Measurements from ENCODE around the gene BMP2K.
"Not testable (repeated sequence)": the region's sequence is repeated elsewhere in the genome, so short reads cannot be mapped to it uniquely, and the experiment has no call there.

The BMP2K gene

DNA sequence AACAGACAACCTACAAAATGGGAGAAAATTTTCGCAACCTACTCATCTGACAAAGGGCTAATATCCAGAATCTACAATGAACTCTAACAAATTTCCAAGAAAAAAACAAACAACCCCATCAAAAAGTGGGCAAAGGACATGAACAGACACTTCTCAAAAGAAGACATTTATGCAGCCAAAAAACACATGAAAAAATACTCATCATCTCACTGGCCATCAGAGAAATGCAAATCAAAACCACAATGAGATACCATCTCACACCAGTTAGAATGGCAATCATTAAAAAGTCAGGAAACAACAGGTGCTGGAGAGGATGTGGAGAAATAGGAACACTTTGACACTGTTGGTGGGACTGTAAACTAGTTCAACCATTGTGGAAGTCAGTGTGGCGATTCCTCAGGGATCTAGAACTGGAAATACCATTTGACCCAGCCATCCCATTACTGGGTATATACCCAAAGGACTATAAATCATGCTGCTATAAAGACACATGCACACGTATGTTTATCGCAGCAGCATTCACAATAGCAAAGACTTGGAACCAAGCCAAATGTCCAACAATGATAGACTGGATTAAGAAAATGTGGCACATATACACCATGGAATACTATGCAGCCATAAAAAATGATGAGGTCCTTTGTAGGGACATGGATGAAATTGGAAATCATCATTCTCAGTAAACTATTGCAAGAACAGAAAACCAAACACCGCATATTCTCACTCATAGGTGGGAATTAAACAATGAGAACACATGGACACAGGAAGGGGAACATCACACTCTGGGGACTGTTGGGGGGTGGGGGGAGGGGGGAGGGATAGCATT, 19.7 kb downstream of the BMP2K start:
- DNase-seq: not testable (repeated sequence)

DNA sequence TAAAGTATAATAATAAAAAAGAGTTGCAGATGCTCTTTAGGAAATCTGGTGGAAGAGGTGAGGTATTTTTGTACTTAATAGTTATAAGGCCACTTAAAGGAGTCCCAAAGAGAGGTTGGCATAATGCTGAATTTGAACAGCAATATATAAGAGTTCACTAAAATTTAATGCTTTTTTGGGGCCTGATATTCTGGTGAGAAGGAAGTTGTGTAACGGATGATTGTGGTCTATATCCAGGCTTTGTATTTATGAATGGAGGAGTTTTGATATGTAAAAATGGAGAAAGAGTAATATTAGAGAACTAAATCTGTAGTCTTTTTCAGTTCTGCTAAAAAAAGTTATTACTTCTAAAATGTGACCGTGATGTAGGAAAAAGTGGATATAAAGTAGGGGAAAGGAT, 20.4 kb downstream of the BMP2K start:
- DNase-seq: no peak

DNA sequence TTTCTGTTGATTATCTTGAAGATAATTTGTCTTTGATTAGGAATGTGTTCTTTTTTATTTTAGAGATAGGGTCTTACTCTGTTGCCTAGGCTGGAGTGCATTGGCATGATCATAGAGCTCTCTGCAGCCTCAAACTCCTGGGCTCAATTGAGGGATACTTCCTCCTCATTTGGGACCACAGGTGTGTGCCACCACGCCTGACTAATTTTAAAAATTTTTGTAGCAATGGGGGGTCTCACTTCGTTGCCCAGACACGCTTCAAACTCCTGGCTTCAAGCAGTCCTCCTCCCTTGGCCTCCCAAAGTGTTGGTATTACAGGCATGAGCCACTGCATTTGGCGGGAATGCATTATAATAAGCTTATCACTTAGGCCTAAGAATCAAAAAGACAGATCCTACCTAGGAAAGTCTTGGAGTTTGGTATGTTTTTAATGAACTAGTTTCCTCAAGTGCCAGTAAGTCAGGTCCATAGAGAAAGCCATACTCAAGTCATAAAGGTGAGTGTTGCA, 21.7 kb downstream of the BMP2K start:
- DNase-seq: no peak

DNA sequence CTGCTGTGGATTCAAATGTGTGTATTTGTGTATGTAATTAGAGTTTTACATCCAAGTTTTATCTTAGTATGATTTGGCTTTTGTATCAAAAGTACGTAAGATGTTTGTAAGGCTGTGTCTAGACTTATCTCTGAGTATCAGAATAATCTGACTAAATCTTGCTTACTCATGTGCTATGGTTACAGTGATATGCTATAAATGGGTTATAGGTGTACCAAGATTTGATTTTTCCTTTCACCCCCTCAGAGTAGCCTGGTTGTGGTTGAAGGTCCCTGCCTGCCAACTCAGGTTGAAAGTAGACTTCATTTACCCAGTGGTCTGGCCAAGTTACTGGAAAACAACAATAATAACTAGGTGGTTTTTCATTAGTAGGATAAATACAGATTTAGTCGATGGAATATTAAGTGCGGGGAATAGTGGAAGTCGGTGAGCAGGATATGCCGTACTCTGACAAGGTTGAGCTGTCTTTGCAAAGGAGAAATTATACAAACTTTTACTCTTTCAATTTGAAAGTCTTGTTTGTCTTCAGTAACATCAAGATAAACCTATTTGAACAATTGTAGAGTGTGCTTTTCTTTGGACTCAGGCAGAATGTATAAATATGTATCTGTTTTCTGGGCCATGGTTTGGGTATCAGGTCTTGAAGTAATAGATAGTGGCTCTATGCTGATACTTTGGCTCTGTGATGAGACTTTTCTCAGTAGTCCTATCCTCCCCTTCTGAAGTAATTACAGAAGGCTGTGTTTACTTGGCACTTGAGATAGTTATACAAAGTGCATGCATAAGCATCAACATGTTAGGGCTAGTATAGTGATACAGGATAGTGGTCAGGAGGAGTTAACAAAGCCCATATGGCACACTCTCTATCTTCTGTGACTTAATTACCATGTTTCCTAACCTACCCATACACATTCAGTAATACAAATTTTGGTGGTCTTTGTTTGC, 23.7 kb downstream of the BMP2K start:
- no peak for DNase-seq

DNA sequence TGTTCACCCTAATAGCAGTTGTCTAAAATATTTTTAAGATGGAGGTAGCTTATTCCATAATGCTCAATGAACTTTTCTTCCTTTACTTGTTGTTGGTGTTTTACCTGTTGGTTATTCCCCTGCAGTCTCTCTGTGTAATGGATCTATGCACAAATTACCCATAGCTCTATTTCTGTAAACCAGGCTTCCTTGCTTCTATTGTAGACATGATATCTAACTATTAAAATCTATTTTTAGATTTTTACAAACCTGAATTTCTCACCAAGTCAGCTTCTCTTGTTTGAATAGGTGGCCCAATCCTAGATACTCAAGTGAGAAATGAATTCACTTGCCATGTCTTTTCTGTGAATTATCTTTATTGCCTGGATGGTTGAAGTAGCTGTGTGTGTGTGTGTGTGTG, 24.8 kb downstream of the BMP2K start:
- no peak for DNase-seq

DNA sequence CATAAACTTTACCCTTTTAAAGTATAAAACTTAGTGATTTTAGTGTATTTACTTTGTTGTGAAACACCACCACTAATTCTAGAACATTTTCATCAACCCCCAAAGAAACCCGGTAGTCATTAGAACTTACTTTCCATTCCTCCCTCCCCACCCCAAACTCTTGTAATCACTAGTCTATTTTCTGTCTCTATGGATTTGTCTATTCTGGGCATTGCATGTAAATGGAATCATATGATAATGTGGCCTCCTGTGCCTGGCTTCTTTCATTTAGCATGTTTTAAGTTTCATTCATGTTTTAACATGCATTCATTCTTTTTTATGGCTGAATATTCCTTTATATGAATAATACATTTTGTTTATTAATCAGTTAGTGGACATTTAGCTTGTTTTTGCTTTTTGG, 27.8 kb downstream of the BMP2K start:
- DNase-seq: no peak

DNA sequence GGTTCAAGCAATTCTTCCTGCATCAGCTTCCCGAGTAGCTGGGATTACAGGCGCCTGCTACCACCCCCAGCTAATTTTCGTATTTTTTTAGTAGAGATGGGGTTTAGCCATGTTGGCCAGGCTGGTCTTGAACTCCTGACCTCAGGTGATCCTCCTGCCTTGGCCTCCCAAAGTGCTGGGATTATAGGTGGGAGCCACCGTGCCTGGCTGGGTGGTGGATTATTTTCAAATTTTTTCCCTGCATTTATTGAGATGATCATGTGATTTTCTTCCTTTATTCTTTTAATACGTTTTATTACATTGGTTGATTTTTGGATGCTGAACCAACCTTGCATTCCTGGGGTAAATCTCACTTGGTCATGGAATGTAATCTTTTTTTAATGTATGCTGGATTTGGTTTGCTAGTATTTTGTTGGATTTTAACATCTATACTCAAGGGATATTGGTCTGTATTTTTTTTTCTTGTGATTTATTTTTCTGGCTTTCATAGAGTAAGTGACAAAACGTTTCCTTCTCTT, 30.9 kb downstream of the BMP2K start:
- no peak for DNase-seq

DNA sequence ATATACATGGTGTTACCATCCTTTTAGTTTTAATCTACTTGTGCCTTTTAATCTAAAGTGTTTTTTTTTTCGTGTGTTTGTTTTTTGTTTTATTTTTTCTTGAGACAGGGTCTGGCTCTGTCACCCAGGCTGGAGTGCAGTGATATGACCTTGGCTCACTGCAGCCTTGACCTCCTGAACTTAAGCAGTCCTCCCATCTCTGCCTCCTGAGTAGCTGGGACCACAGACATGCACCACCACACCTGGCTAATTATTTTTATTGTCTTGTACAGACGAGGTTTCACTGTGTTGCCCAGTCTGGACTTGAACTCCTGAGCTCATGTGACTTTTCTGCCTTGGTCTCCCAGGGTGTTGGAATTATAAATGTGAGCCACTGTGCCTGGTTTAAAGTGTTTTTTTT, 33.1 kb downstream of the BMP2K start:
- DNase-seq: no peak

DNA sequence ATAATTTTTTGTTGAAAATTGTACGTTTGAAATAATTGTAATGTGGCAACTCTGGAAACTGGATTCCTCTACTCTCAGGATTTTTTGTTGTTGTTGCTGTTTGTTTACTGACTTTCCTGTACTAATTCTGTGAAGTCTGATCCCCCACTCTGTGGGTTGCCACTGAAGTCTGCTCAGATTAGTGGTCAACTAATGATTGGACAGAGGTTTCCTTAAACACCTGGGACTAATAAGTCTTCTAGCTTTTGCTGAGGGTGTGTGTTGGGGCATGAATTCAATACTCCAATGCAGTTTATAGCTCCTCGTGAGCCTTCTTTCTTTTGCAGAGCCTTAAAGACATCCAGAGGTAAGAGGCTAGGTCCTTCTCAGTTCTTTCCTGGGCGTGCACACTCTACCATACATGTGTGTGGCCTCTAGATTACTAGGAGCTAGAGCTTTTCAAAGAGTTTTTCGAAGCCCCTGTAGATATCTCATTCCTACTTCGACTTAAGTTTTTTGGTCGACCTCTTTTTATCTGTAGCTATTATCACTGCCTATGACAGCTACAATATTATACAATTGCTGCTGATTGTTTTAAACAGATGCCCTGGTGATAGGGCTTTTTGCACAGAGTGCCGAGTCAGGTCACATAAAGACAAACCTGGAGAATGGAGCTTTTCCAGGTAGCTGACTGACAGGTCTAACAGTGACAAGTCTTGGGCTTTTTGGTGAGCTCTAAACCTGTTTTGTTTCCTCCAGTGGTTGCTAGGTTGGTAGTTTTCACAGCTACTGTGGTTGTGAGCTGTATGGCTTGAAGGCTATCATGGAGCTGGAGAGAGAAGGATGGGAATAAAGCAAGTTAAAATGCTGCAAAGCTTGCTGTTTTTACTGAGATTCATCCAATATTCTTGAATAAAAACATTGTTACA, 34.0 kb downstream of the BMP2K start:
- DNase-seq: no peak

DNA sequence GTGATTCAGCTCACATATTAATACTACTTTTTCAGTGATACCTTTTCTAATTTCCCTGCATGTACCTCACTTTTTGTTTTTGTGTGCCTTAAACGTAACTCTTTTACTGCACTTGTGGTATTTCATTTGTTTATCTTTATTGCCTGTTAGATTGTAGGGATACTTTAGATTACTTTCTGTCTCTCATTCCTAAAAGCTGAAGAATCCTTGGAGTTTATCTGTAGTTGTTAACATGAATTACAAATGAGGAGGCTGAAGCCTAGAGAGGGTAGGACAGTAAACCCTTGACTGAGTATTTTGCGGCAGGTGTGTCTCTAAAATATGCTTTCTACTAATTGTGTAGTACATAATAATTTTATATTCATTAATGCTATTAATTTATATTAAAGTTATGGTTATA, 34.9 kb downstream of the BMP2K start:
- DNase-seq: no peak

DNA sequence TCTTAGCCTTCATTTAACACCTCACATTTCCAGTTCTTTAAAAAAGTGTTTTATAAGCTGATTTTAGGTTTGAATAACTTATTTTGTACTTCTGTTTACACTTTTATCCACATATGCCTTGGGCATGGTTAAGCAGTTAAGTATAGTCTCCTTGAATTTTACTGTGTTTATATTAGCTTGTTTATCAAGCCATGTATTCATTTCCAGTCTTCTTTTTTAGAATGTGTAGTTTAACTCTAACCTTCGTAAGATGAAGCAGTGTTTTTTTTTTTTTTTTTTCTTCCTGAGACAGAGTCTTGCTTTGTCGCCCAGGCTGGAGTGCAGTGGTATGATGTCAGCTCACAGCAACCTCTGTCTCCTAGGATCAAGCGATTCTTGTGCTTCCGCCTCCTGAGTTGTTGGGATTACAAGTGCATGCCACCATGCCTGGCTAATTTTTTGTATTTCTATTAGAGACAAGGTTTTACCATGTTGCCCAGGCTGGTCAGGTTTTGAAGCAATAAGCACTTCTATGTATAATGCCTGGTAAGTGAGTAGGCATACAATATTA, 42.5 kb downstream of the BMP2K start:
- DNase-seq: no peak

DNA sequence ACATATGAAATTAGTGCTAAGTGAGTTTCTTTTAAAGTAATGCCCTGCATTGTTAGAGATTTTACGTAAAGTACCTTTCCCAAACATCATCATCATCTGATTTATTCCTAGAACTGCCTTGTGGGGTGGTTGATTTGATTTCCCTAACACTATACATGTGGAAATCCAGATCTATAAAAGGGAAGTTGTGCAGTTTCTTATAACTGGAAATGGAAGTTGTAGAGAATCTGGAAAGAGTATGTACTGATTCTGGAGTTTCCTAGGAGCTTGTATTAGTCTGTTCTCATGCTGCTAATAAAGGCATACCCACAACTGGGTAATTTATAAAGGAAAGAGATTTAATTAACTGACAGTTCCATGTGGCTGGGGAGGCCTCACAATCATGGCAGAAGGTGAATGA, 47.9 kb downstream of the BMP2K start:
- DNase-seq: no peak

DNA sequence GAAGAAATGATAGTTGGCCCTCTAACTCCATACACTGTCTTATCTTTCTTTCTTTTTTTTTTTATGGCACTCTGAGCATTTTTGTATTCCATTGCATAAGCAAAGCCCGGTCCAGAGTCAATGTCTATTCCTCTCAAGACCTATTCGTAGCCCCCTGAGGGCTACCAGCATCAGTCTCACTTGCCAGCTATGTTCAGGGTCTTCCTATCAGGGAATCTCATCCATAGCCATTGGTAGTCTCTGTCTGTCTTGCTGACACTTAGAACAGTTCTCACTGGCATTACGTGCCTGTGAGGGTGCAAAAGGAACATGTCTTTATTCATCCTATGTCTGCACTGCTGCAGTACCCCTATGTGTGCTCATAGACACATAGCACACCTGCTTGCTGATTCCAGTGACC, 51.0 kb downstream of the BMP2K start:
- DNase-seq: no peak

DNA sequence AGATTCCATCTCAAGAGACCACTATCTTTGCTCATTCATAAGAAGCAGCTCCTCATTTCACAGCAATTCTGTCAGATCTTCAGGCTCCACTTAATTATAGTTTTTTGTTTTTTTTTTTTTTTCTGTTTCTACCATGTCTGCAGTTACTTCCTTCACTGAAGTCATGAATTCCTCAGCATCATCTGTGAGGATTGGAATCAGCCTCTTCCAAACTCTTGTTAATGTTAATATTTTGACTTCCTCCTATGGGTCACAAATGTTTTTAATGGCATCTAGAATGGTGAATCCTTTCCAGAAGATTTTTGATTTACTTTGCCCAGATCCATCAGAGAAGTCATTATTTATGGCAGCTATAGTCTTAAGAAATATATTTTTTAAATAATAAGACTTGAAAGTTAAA, 53.1 kb downstream of the BMP2K start:
- DNase-seq: no peak

DNA sequence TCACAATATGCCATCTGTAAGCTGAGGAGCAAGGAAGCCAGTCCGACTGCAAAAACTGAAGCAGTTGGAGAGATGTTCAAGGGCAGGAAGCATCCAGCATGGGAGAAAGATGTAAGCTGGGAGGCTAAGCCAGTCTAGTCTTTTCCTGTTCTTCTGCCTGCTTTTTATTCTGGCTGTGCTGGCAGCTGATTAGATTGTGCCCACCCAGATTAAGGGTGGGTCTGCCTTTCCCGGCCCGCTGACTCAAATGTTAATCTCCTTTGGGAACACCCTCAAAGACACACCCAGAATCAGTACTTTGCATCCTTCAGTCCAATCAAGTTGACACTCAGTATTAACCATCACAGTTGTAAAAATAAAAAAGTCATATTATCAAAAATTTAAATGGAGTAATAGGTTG, 63.5 kb downstream of the BMP2K start:
- DNase-seq: not testable (repeated sequence)

DNA sequence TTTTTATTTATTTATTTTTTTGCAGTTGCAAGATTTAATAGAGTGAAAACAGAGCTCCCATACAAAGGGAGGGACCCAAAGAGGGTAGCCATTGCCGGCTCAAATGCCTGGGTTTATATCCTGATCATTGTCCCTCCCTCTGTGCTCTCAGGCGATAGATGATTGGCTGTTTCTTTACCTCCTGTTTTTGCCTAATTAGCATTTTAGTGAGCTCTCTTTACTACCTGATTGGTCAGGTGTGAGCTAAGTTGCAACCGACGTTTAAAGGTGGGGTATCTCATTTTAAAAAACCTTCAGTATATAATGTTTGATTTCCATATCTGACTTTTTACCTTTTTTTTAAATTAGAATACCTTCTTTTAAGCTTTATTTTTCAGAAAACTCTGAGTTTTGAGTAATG, 64.1 kb downstream of the BMP2K start:
- DNase-seq: not testable (repeated sequence)

DNA sequence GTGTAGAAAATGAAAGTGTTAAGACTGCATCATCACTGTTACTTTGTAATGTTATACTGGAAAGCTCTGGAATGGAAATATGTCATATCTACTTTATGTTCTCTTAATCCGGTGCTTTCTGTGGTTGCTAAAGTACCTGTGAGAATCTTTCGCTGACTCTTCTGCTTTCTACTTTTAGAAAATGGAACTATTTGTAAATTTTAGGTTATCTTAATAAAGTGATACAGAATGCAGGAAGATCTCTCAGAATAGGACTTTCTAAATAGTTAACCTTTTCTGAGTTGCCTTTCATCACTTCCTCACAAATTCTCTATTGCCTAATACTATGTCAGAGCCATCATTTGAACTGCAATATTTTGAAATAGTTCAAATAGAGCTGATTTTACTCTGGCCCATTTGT, 69.3 kb downstream of the BMP2K start:
- DNase-seq: no peak

DNA sequence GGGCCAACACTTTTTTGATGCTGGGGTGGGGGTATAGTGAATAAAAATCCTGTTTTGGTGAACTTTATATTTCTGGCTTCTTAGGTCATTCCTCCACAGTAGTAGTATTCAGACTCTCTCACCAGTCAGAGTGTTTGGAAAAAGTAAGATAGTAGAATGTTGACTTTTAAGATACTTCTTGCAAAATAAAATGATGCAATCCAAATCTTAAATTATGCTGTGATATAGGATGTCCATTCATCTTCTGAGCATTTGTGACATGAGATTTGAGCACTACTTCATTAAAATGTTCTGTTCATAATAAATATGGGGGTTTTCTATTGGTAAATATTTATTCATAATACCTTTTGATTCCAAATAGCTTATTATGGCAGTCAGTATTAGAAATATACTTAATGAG, 70.1 kb downstream of the BMP2K start:
- DNase-seq: no peak

DNA sequence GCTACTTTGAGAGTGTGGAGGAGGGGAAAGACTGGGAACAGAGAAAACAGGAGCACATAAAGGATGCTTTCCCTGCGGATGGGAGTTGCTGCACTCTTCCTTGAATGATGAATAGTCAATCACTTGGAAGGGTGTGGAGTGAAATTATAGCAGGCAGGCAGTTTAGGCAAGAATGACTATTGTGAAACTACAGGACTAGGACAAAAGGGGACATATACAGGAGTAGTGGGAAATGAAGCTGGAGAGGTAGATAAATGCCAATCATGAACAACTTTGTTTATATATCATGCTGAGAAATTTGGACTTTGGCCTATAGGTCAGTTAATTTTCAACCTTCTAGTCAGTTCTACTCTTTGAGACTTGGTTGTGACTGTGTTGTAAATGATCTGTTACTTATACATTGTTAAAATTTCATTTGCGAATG, 86.2 kb downstream of the BMP2K start:
- no peak for DNase-seq

DNA sequence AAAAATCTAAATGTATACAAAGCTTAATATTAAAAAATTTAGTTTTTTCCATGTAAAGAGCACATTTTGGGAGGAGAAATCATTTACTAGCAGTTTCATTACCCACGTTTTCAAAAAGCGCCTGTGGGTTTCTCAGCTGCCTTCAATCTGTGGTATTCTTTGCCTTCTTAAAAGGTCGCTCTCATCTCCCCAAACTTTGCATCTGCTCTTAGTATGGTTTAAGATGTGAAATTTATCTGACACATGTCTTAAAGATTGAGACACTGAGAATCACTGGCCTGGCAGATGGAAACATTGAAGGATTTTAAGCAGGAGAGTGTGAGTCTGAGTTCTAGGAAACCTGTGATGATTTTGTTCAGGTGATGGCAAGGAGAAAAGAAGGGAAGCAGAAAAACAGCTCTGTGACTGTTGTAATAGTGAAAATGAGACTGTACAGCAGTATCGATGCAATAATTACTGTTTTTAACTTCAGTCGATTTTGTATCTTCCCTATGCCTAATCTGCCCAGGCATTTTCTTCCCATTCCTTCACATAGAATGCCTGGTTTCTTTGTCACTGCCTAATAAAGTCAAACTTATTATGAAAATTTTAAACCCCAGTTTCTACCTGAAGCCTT, 87.2 kb downstream of the BMP2K start:
- DNase-seq: no peak

DNA sequence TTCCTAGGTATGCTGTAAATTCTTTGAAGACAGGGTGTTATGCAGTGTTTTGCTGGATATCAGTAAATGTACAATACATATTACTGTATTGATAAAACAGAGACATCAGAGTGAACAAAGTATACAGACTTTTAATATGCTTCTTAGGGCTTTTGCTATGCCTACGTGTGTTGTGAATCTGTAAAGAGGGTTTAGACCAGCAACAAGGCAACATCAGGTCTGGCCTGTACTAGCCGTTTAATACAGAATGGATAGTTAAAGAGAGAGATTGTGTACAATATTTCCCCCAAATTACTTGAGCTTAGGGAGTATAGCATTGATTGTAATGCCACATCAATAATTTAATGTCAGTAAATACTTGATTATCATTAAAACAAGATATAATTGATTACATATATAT, 87.8 kb downstream of the BMP2K start:
- no peak for DNase-seq

Data from CD4-positive, alpha-beta T cell treated with Interleukin-12 subunit alpha and Interleukin-12 subunit beta, for 1 hour (primary cell).